T-cell (primary cell): ENCODE results near the gene KAT8. TPM values are rescaled to one million over a fixed set of nuclear protein-coding genes. Genes with fewer than 3 reads are reported as not detected.

Experiments
- ATAC-seq, 4 experiments: fragments of 200-7000 bp in 3 of 4; fragments of 150-1000 bp in 1 of 4; cut with Tn5 transposase; replicated peaks in 1 of 4; 1 replicate in 3 of 4; 2 replicates in 1 of 4; pipeline ENCODE4 v1.10.0; 2021; ENCODE audit warnings: moderate library complexity in 3 of 4, mild to moderate bottlenecking in 2 of 4, moderate number of reproducible peaks in 1 of 4
- CTCF ChIA-PET, 2 donors: fragments of 300-600 bp; sonication (Branson Sonifier 250); formaldehyde crosslinking; loops; one replicate each; lab custom pipeline; 2022; ENCODE audit warnings: antibody characterized with exemption in 2 of 2; lab: Charles Lee
- POLR2A ChIA-PET, 2 donors: fragments of 300-600 bp; sonication (Branson Sonifier 250); formaldehyde crosslinking; loops; one replicate each; lab custom pipeline; 2022; ENCODE audit warnings: antibody characterized with exemption in 2 of 2; lab: Charles Lee
- DNase-seq, 35 experiments: peaks; one replicate each; pipeline versions ENCODE4 v3.0.0 to v3.0.0-alpha.2; 2013 to 2023
- H3K27ac ChIP-seq: one replicate; pipeline ENCODE4 v1.5.1; 2013; ENCODE audit warnings: low read length
- H3K27me3 ChIP-seq, 2 experiments: replicated peaks in 1 of 2; 1 replicate in 1 of 2; 2 replicates in 1 of 2; pipeline versions ENCODE4 v1.6.1 to v1.7.0; 2013; ENCODE audit warnings: low read length in 1 of 2, mixed read lengths in 1 of 2; ENCODE audit not compliant: control insufficient read depth in 2 of 2, insufficient read depth in 2 of 2; ENCODE audit errors: extremely low read depth in 1 of 2
- H3K36me3 ChIP-seq, 2 donors: 1 replicate in 1 of 2; 2 replicates in 1 of 2; pipeline versions ENCODE4 v1.6.1 to v1.7.0; 2013; ENCODE audit warnings: low read length in 1 of 2; ENCODE audit not compliant: control insufficient read depth in 2 of 2, insufficient read depth in 1 of 2; ENCODE audit errors: extremely low read depth in 1 of 2
- H3K4me1 ChIP-seq, 2 experiments: 1 replicate in 1 of 2; 2 replicates in 1 of 2; pipeline versions ENCODE4 v1.6.1 to v1.7.0; 2013; ENCODE audit warnings: low read length in 2 of 2, mixed read lengths in 1 of 2; ENCODE audit not compliant: insufficient read depth in 2 of 2, control insufficient read depth in 1 of 2; ENCODE audit errors: extremely low read depth in 1 of 2
- H3K4me3 ChIP-seq, 2 donors: 1 replicate in 1 of 2; 2 replicates in 1 of 2; pipeline versions ENCODE4 v1.5.1 to v1.7.0; 2013; ENCODE audit warnings: mild to moderate bottlenecking in 2 of 2, low read length in 1 of 2, moderate library complexity in 1 of 2; ENCODE audit not compliant: control insufficient read depth in 1 of 2; ENCODE audit errors: extremely low read depth in 1 of 2
- H3K9me3 ChIP-seq: 2 replicates; pipeline ENCODE4 v1.7.0; 2013
- H3K27ac Mint-ChIP-seq, 2 donors: one replicate each; pipeline ENCODE4 v1.8.0; 2020 to 2021; ENCODE audit warnings: mild to moderate bottlenecking in 2 of 2, mixed read lengths in 2 of 2
- H3K27me3 Mint-ChIP-seq, 2 donors: one replicate each; pipeline ENCODE4 v1.8.0; 2021 to 2022; ENCODE audit warnings: mixed read lengths in 2 of 2
- H3K36me3 Mint-ChIP-seq: one replicate; pipeline ENCODE4 v1.8.0; 2021; ENCODE audit warnings: mixed read lengths
- H3K4me1 Mint-ChIP-seq, 3 donors: one replicate each; pipeline ENCODE4 v1.8.0; 2020 to 2022; ENCODE audit warnings: mixed read lengths in 3 of 3, mild to moderate bottlenecking in 1 of 3
- H3K4me3 Mint-ChIP-seq, 3 donors: one replicate each; pipeline ENCODE4 v1.8.0; 2020 to 2022; ENCODE audit warnings: mild to moderate bottlenecking in 3 of 3, mixed read lengths in 3 of 3, moderate library complexity in 3 of 3
- H3K9me3 Mint-ChIP-seq, 3 donors: one replicate each; pipeline ENCODE4 v1.8.0; 2020 to 2022; ENCODE audit warnings: mixed read lengths in 3 of 3
- WGBS: methylation state at CpG from one replicate; pipeline ENCODE4 v1.1.5; 2013; ENCODE audit warnings: missing lambda C conversion rate; ENCODE audit not compliant: insufficient coverage; 5-methylcytosine and 5-hydroxymethylcytosine counted together
- total RNA-seq, 35 experiments: library from RNA in 6 of 35; stranded (reverse) in 6 of 35; fragments of 120-200 nt in 1 of 35; gene quantifications; one replicate each; pipeline versions ENCODE4 v1.2.1 to v1.2.4 and lab custom pipeline; 2013 to 2026

KAT8 gene
- total RNA-seq, 5 donors from 2014 or later (not counting 1 experiment from before 2014, with no cell fraction given): 92.3 to 122 (median 102) TPM

DNA sequence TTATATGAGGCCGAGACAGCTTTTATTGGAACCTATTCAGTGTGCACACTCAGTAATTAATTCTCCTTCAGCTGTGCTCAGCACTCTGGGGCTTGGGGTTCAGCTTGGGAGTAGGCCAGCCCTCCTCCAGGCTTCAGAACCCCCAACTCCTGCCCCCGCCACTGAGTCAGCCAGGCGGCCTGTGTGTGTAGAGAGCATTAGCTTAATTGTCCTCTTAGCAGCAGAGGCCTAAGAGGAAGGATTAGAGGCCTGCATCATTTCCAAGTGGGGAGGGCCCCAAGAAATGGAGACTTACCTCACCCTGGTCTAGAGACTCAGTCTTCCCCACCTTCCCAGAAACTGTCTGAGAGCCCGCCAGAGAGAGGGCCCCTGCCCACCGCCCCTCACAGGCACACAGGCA lies 29.5 kb upstream of the KAT8 start:
- no peaks in the 10 kb centered on the region for H3K27me3 ChIP-seq
- Mint-ChIP-seq H3K27me3 (no peaks in the 10 kb centered on the region), H3K4me3 (no peak overlapping the region), H3K4me1 (peaks cover 7 to 12% (median 10%) of the 10 kb centered on the region in 3 donors), H3K9me3 (no peaks in the 10 kb centered on the region), H3K36me3 (peaks cover 12% of the 10 kb centered on the region), H3K27ac (no peak overlapping the region)
- peaks cover 11 to 51% of the 10 kb centered on the region in 2 donors for H3K36me3 ChIP-seq
- no peaks in the 10 kb centered on the region for H3K9me3 ChIP-seq
- H3K27ac ChIP-seq: no peak overlapping the region
- ChIA-PET POLR2A (no interaction called here), CTCF (no interaction called here)
- ATAC-seq (no peak), DNase-seq (no peak)
- H3K4me1 ChIP-seq: peaks cover 0 to 5% of the 10 kb centered on the region in 2 experiments
- no peak overlapping the region for H3K4me3 ChIP-seq
- no CpG with 5 or more reads among the region's 5 CpGs for WGBS

DNA sequence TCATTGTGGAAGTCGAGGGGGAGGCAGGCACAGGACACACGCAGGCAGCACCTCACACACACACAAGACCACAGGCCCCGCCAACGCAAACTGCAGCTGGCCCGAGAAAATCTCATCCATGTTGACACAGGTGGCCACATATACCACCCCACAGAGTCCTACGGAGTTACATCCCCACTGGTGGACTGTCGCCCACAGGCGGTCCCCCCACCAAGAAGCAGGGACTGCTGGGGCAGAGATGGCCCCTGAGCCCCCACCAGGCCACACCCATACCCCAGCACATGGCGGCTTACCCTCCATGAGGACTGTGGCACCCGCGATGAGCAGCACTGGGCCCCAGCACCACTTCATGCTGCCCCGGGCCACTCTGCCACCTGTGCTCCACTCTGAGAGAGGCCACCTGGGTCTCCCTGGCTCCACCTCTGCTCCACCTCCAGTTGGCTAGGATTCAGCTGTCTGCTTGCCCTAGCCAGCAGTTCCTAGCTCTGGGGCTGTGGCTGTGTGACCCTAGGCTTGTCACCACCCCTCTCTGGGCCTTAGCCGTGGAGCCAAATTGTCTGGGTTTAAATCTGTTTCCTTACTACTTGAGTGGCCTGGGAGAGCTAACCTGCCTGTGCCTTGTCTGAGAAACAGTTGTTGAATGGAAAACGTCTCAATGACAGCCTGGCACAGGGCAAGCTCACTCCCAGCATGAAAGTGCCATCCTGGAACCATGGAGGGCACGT lies 28.8 kb upstream of the KAT8 start, which contains the start of gene PRSS53:
TSS of gene PRSS53 (minus strand) at position 485 of the 725 bp plus-strand sequence. CDS start at position 351, 134 bp downstream.
- DNase-seq: no peak
- CTCF ChIA-PET: no interaction called here
- WGBS: 96% methylated on average over 11 of the region's 15 CpGs
- Mint-ChIP-seq H3K27me3 (no peaks in the 10 kb centered on the region), H3K4me3 (no peak within 1 kb of the TSS), H3K36me3 (peaks cover 12% of the 10 kb centered on the region), H3K9me3 (no peaks in the 10 kb centered on the region), H3K4me1 (peaks cover 10 to 12% (median 10%) of the 10 kb centered on the region in 3 donors), H3K27ac (no peak within 1 kb of the TSS)
- Histone ChIP-seq H3K36me3 (peaks cover 11 to 51% of the 10 kb centered on the region in 2 donors), H3K4me1 (peaks cover 0 to 11% of the 10 kb centered on the region in 2 experiments), H3K9me3 (no peaks in the 10 kb centered on the region), H3K27ac (no peak within 1 kb of the TSS), H3K27me3 (no peaks in the 10 kb centered on the region), H3K4me3 (no peak within 1 kb of the TSS)
- ATAC-seq: no peak
- POLR2A ChIA-PET: no interaction called here

- POLR2A ChIA-PET: no interaction called here
- H3K36me3 ChIP-seq: peaks cover 11 to 45% of the 10 kb centered on the region in 2 donors
- DNase-seq: no peak
Observed at GRCh38 chr16:31089199-31089598, 28.3 kb upstream of the KAT8 start.

GRCh38 chr16:31090540-31090939 lies 26.9 kb upstream of the KAT8 start:
- ATAC-seq (no peak), DNase-seq (no peak)
- Mint-ChIP-seq H3K27ac (no peak overlapping the region), H3K27me3 (no peaks in the 10 kb centered on the region), H3K36me3 (peaks cover 12% of the 10 kb centered on the region), H3K9me3 (no peaks in the 10 kb centered on the region), H3K4me3 (no peak overlapping the region), H3K4me1 (peaks cover 25 to 26% (median 26%) of the 10 kb centered on the region in 3 donors)
- ChIA-PET CTCF (no interaction called here), POLR2A (no interaction called here)
- peaks cover 5 to 35% of the 10 kb centered on the region in 2 donors for H3K36me3 ChIP-seq
- H3K9me3 ChIP-seq: no peaks in the 10 kb centered on the region
- H3K27me3 ChIP-seq: no peaks in the 10 kb centered on the region
- 95% methylated on average over 2 of the region's 2 CpGs for WGBS
- no peak overlapping the region for H3K27ac ChIP-seq
- no peak overlapping the region for H3K4me3 ChIP-seq
- H3K4me1 ChIP-seq: peaks cover 5 to 26% of the 10 kb centered on the region in 2 experiments

More at GRCh38 chr16:31089199-31089598, 28.3 kb upstream of the KAT8 start:
- no peak overlapping the region for H3K4me3 Mint-ChIP-seq
- H3K4me1 ChIP-seq: peaks cover 5 to 17% of the 10 kb centered on the region in 2 experiments
- H3K27me3 ChIP-seq: no peaks in the 10 kb centered on the region
- CTCF ChIA-PET: no interaction called here
- no peaks in the 10 kb centered on the region for H3K9me3 ChIP-seq
- WGBS: no CpG with 5 or more reads among the region's 8 CpGs
- H3K27ac Mint-ChIP-seq: no peak overlapping the region
- no peaks in the 10 kb centered on the region for H3K27me3 Mint-ChIP-seq
- H3K4me3 ChIP-seq: no peak overlapping the region
- no peak for ATAC-seq
- peaks cover 15 to 18% (median 16%) of the 10 kb centered on the region in 3 donors for H3K4me1 Mint-ChIP-seq
- H3K36me3 Mint-ChIP-seq: peaks cover 12% of the 10 kb centered on the region
- H3K27ac ChIP-seq: no peak overlapping the region
- no peaks in the 10 kb centered on the region for H3K9me3 Mint-ChIP-seq

- H3K27me3 ChIP-seq: no peaks in the 10 kb centered on the region
- Mint-ChIP-seq H3K36me3 (peaks cover 10% of the 10 kb centered on the region), H3K9me3 (no peaks in the 10 kb centered on the region), H3K4me3 (peak overlapping the region; percentile 0 to 99 (median 10)), H3K4me1 (peaks cover 22 to 32% (median 31%) of the 10 kb centered on the region in 3 donors), H3K27ac (peak overlapping the region in 1 of 2 donors; percentile 44), H3K27me3 (no peaks in the 10 kb centered on the region)
- ATAC-seq (no peak), DNase-seq (no peak)
- H3K9me3 ChIP-seq: no peaks in the 10 kb centered on the region
- CTCF ChIA-PET: interaction anchor here in 1 of 2 donors (0.6 to 1.3 kb wide), 2 partner anchors 50 to 69 kb away, joined by 3 to 8 read pairs; no protein-coding TSS in a partner anchor
- no peak overlapping the region for H3K4me3 ChIP-seq
- no peak overlapping the region for H3K27ac ChIP-seq
- 100% methylated on average over 2 of the region's 5 CpGs for WGBS
- H3K36me3 ChIP-seq: peaks cover 5 to 29% of the 10 kb centered on the region in 2 donors
- POLR2A ChIA-PET: no interaction called here
- peaks cover 5 to 30% of the 10 kb centered on the region in 2 experiments for H3K4me1 ChIP-seq
Observed at GRCh38 chr16:31092330-31092729, 25.1 kb upstream of the KAT8 start.

DNA sequence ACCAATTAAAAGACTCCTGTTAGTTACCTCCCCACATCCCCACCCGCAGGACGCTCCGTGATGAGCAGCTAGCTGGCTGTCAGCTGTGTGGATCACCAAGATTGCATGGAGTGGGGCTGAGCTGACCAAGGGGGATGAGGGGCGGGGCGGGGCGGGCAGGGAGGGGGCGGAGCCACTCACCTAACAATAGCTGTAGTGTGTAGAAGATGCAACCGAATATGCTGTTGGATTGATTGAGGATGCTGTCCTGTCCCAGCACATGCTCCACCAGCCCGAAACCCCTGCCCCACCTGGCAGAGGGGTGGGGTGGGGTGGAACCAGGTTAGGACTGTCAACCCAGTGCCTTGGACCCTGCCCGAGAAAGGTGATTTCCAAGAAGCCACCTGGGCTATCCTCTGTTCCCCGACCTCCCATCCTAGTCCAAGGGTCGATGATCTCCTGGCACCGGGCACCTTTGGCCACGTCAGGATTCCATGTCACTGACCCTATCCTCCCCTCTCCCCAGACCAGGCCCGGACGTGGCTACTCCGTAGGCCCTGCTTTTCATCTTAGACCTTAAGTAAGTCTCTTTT lies 24.2 kb upstream of the KAT8 start:
- H3K27ac ChIP-seq: no peak overlapping the region
- Mint-ChIP-seq H3K36me3 (peaks cover 10% of the 10 kb centered on the region), H3K4me3 (peak overlapping the region; percentile 64 to 99 (median 91)), H3K4me1 (peaks cover 22 to 32% (median 31%) of the 10 kb centered on the region in 3 donors), H3K27me3 (no peaks in the 10 kb centered on the region), H3K27ac (peak overlapping the region in 1 of 2 donors; percentile 44), H3K9me3 (no peaks in the 10 kb centered on the region)
- H3K4me1 ChIP-seq: peaks cover 5 to 30% of the 10 kb centered on the region in 2 experiments
- CTCF ChIA-PET: interaction anchor here in 1 of 2 donors (1.3 kb wide), 1 partner anchor 49 kb away, joined by 8 read pairs; no protein-coding TSS in a partner anchor
- DNase-seq (no peak), ATAC-seq (no peak)
- H3K27me3 ChIP-seq: no peaks in the 10 kb centered on the region
- no peak overlapping the region for H3K4me3 ChIP-seq
- H3K36me3 ChIP-seq: peaks cover 5 to 25% of the 10 kb centered on the region in 2 donors
- no peaks in the 10 kb centered on the region for H3K9me3 ChIP-seq
- POLR2A ChIA-PET: interaction anchor here in 1 of 2 donors (0.9 kb wide), 1 partner anchor 29 kb away, joined by 3 read pairs; no protein-coding TSS in a partner anchor
- WGBS: 86% methylated on average over 5 of the region's 17 CpGs
